Left ventricle myocardium superior (tissue), 1 donor: ENCODE measurements around the gene ZNF521. TPM values are rescaled to one million over a fixed set of nuclear protein-coding genes. Genes with fewer than 3 reads are reported as not detected.

ENCODE experiments used
- ATAC-seq: fragments of 200-7000 bp; cut with Tn5 transposase; one replicate; pipeline ENCODE4 v1.9.1; 2020; ENCODE audit warnings: mild to moderate bottlenecking, moderate library complexity
- DNase-seq: peaks from one replicate; pipeline ENCODE4 v3.0.0-alpha.2; 2020
- intact Hi-C: fragments of 100-400 bp; cut with micrococcal nuclease; formaldehyde crosslinking; loops from one replicate; pipeline ENCODE4 v1.11.0; 2022
- long read RNA-seq: library from polyadenylated mRNA; unstranded; transcript quantifications from one replicate; pipeline ENCODE4 v2.0.0, GENCODE V29; 2021
- total RNA-seq: library from RNA; stranded (reverse); fragmentation: NEBNext Ultra II Directional; extraction: Animal tissue kit (Norgen Biotek cat#: 25700); gene quantifications from one replicate; pipeline ENCODE4 v1.2.1, GENCODE V29; 2021
- donor health status: DM: no; HTN: yes; CAD: no; lungs with severe emphysema.

ZNF521 gene
- total RNA-seq = 28.8 TPM
- long read RNA-seq, full-length matches to known transcripts = 1 of 19 reads
- long read RNA-seq, partial matches to known transcripts = 13 of 19 reads
- long read RNA-seq, other reads (novel, unspliced or antisense) = 5 of 19 reads

DNA sequence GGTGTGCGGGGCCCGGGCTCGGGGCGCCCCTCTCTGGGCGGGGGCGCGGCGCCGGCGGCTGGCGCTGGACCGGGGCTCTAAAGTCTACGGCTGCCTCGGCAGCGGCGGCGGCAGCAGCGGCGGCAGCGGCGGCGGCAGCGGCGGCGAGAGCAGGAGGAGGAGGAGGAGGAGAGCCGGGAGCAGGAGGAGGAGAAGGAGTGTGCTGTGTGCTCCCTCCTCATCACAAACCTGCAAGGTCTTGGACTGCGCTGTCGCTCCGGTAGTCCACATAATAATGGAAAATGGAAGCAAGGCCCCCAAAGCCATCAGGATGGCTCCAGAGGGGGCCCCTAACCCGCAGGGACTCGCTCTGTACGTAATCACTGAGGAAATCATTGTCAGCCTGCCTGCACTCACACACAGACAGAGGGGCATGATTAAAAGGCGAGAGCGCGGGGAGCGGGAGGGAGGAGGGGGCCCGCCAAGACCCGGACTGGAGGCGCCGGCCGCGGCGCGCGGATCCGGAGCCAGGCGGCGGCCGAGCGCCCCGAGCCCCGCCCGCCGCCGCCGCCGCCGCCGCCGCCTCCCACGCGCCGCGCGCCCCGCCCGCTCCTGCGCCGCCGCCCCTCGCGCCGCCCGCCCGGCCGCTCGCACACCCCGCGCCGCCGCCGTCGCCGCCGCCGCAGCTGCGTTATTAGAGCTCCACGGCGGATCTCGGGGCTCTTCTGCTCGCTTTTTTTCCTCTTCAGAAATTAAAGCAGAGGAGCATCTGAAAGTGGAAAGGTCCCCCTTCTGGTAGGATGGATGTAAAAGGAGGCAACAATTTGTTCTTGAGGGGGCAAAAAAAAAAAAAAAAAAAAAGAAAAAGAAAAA lies at the start of gene ZNF521:
ZNF521 (minus strand) TSS at position 390 of the 852 bp plus-strand sequence. CDS start 1,220 bp downstream, outside the sequence.
- ATAC-seq (peak; percentile 84), DNase-seq (peak; percentile 91)
- intact Hi-C loops = loop anchor here (5.0 to 10.0 kb wide), 2 partner anchors 115 to 467 kb away; no protein-coding TSS in a partner anchor

DNA sequence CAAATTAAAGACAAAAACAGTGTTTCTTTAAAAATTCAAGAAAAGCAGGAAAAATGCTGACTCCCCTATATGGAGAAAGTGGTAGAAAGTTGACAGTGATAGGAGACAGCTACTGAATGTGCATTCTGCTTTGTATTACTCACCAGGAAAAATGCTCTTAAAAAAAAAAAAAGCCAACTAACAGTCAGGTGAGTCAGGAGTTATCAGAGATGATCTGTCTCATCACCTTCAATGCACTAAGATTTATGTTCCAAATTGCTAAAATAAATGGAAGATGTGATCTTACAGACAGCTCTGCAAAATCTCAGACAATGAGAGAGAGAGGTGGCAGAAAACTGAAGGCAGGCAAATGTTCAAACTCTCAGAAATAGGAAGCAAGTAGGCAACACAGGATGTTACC lies 47.6 kb upstream of the ZNF521 start:
- DNase-seq = no peak
- intact Hi-C loops = no loop called here
- ATAC-seq = no peak

DNA sequence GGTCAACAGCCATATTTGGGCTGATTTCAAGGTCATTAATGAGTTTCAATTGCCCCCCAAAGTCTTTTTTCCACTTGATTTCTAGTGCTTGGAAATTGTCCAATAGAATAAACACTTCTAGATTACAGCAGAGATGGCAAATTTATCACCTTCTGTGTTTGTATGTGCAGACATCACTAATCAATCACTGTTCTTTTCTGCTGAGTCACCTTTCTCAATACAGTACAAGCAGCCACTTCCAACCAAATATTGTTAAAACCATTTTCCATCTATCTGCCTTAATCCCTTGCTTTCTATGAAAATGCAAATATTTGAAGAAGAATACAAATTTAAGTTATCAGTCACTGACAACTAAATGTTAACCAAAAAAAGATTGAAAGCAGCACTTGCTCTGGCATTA lies 40.2 kb upstream of the ZNF521 start:
- intact Hi-C loops = no loop called here
- DNase-seq (no peak), ATAC-seq (no peak)

DNA sequence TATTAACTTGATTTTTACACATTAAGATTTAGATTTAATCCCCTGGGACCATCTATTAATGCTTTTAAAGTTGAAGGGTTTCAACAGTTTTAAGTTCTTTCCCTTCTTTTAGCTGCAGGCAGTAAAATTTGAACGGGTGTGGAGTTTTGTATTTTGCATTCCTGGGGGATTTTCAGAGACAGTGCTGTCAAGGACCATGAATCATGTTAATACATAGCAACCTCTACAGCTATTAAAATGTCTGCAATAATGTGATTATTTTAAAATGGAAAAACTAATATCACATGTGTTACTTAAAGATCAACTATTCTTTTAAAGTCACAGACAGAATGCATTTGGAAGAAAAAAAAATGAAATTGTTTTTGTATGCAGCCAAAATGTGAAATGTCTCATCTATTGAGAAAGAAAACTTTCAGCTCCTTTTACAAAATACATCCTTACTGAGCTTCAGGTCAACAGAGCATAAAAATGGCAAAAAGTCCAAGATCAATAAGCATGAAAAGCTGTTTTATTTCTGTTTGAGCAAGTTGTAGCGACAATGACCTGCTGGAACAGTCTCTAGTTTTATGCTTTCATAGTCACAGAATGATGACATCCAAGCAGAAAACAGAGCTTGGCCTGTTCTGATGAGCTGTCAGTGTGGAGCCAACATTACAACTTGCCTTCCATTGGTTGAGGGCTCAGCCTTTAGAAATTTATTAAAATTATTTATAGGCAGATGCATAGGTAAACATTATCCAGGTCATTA lies 21.6 kb upstream of the ZNF521 start:
- intact Hi-C loops = no loop called here
- ATAC-seq = no peak
- DNase-seq = no peak

DNA sequence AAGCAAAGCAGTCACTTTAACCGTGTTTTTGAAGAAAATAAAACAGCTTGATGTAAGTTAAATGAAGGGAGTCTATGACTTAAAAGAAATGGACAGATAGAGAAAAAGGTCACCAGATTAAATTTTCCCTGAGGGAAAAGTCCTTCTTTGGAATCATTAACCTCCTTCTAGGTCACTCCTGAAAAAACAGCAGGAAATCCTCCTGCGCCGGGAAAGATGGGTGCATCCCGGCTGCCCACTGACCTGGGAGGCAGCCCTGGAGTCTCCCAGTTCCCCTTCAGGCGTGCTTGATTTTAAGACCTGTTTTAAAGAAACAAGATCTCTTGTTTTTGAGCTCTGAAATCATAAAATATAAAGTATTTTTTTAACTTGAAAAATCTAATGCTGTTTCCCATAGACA lies 18.4 kb upstream of the ZNF521 start:
- no peak for DNase-seq
- intact Hi-C loops = no loop called here
- no peak for ATAC-seq

DNA sequence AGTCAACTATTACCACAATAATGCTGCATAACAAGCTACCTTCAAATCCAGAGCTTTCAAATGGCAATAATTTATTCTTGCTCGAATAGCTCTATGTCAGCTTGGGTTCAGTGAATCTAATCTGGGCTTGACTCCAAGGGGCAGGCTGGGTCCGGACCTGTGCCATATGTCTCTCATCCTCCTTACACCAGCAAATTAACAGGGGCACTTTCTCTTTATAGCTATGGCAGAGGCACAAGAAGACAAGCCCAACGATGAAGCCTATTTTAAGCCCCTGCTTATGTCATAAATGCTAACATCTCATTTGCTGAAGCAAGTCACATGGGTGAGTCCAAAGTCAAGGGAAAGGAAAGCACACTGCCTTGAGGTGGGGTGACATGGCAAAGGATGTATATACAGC lies 13.3 kb upstream of the ZNF521 start:
- ATAC-seq = peak; percentile 32
- intact Hi-C loops = no loop called here
- no peak for DNase-seq

DNA sequence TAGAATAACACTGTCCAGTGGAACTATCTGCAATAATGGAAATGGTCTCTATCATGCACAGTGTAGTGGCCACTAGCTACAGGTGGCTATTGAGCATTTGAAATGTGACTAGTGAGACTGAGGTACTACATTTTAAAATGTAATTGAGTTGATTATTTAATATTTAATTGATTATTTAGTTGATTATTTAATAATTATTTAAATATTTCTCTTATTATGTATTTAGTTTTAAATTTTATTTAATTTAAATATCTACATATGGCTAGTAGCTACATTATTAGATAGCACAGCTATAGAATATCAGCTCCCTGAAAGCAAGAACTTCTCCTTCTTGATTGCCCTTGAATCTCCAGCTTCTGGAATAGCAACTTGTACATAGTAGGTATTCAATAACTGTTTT lies 12.8 kb upstream of the ZNF521 start:
- intact Hi-C loops = no loop called here
- ATAC-seq = no peak
- DNase-seq = no peak

DNA sequence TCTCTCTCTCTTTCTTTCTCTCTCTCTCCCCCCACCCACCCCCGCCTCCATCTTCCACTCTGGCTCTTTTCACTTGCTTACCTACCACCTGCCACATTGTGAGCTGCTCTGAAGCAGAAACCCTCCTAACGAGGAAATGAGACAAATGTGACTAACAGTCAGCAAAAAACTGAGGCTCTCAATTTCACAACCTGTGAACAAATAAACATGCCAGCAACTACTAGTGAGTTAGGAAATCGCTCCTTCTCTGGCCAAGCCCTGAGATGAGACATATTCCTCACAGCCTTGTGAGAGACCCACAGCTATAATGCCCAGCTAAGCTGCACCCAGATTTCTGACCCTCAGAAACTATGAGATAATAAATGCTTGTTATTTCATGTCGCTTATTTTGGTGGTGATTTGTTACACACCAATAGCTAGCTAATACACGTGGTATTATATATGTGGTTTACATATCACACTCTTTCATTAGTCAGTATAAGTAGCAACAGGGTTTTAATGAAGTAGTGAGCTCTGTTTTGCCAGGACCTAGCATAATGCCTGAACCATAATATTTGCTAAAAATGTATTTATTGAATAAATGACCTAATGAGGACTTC lies 8.4 kb upstream of the ZNF521 start:
- no peak for ATAC-seq
- intact Hi-C loops = no loop called here
- DNase-seq = no peak

DNA sequence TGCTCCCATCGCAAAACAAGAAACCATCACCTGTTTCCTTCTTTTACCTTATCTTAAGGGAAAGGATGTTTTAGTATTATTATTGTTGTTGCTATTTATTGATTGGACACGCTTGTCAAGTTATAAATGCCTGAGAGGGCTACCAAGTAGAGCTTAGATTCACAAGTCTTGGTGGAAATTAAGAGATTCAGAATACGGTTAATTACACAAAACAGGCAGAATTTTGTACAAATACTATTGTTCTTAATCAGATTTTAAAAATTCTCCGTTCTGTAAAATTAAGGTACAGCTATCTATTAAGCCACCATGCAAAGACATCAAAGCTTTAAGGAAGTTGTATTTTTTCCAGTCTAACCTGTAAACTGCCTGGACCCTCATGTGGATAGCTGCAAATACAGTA lies 1.1 kb upstream of the ZNF521 start:
- no peak for DNase-seq
- no peak for ATAC-seq
- intact Hi-C loops = loop anchor here (5.0 to 10.0 kb wide), 2 partner anchors 116 to 468 kb away; no protein-coding TSS in a partner anchor

DNA sequence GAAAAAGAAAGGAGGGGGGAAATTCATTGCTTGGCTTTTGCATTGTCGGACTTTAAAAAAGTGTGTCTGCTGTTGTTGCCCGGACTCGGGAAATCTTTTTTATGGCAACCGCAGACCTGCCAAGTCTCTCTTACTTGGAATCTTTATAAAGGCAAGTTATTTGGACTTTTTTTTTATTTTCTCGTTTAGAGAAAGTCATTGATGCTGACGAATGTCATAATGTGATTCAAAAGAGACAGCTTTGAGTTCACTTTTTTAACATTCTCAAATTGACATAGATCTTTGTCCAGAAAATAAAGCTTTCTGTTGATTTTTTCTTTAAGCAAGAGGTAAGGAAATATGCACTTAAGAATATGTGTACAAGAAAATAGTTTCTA lies 651 bp upstream of the ZNF521 start:
- no peak for DNase-seq
- intact Hi-C loops = loop anchor here (5.0 to 10.0 kb wide), 2 partner anchors 115 to 468 kb away; no protein-coding TSS in a partner anchor

DNA sequence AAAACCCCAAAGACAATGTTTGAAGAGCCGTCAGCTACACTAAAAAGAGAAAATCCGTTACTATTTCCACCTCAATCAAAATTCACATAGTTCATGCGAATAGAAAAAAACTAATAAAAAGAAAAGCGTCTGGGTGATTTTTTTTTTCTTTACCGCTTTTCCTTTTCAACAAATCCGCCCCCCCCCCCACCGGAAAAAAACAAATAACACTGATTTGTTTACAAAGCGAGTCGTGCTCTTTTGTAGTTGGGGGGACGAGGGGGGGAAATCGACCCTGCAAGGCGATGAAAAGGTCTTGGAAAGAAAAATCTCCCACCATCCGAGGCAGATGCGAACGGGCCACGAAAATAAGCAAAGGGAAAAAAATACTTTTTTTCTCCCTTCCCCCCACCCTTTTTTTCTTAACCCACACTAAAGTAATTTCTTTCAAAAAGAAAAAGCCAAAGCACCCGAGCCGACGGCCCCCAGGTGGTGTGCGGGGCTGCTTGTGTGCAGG lies 638 bp downstream of the ZNF521 start:
- intact Hi-C loops = loop anchor here (5.0 to 10.0 kb wide), 2 partner anchors 114 to 467 kb away; no protein-coding TSS in a partner anchor
- DNase-seq (no peak), ATAC-seq (no peak)

More for the DNA sequence above, 651 bp upstream of the ZNF521 start:
- no peak for ATAC-seq

DNA sequence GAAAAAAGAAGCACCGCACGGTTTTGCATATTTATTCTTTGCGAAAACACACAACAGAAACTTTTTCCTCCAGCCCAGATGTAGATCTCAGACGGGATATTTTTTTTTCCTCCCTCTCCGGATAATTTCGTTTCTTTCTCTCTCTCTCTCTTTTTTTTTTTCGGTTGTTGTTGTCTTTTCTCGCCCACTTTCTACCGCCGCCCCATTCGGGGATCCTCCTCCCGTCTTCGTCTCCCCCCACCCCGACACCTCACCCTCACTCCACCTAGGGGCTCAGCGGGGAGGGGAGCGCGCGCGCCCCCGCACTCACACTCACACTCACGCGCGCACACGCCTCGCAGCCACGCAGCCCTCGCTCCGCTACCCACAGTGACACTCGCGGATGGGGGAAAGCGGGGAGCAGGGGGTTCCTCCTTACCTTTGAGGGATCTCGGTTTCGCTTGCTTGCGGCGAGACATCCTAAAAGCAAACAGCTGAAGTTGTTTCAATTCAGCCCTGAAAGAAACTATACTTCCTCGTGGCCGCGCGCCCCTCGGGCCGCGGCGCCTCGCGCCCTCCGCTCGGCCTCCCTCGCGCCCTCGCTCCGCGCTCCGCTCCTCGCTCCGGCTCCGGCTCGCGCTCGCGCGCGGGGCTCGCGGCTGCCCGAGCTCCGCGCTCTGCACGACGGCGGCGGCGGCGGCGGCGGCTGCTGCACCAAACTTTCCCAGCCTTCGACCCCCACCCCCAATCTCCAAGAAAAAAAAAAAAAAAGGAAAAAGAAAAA lies 1.3 kb downstream of the ZNF521 start:
- DNase-seq (peak; percentile 76), ATAC-seq (peak; percentile 67)
- intact Hi-C loops = loop anchor here (5.0 to 10.0 kb wide), 2 partner anchors 113 to 466 kb away; no protein-coding TSS in a partner anchor

DNA sequence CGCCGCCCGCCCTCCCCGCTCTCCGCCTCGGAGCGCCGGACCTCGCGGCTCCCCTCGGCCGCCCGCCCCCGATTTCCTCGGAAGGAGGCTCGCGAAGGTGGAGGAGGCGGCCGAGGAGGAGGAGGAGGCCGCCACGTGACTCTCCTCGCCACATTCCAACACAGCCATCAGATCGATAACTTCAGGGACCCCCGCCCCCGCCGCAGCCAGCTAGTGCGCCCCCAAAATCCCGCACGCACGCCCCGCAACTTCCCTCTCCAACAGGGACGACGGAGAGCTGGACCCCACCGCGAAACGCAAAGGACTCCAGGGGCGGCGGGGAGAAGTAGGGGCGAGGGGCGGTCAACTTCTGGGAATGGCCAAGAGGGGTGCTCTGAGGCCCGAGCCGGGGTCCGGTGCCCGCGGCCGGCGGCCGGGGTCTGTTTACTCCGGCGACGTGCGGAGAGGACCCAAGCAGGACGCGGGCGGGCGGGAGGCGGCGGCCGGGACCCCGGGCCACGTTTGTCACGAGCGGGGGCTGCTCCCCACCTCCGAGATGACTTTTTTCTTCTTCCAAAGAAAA lies 2.0 kb downstream of the ZNF521 start:
- peak; percentile 58 for DNase-seq
- intact Hi-C loops = loop anchor here (5.0 to 10.0 kb wide), 3 partner anchors 55 to 465 kb away; no protein-coding TSS in a partner anchor
- ATAC-seq = peak; percentile 6

DNA sequence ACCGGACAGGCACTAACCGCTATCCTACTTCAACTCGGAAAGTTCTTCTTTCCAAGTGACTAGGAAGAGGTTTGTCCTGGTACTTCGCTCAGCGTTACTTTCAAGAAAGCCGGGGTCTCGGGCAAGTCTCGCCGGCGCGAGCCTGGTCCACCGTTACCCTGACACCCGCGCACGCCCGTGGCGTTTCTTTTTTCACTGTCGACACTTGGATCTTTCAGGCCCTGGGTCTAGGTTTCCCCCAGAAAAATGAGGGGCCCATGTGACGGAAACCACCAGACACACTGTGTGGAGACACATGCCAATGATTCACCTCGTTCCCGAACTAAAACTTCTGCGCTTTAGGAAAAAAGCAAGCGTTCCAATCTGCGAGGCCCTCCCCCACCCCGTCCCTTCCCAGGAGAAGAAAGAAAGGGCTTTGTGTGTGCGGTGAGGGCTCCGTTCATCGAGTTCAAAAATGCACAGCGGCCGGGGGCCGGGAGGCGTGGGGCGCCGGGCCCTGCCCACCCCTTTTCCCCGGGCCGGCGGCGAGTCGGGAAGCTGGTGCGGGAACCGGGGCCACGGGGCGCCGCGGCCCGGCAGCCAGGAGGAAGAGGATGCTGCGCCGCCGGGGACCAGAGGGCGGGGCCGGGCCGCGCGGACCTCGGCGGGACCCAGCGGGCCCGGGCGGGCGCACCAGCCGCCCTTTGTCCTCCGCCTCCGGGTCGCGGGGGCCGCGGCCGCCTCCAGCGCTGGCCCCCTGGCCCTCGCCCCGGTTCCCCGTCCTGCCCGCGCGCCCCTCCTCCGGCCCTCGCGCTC lies 2.6 kb downstream of the ZNF521 start:
- ATAC-seq = peak; percentile 51
- intact Hi-C loops = loop anchor here (10.0 kb wide), 1 partner anchor 55 kb away; no protein-coding TSS in a partner anchor
- DNase-seq = peak; percentile 72

DNA sequence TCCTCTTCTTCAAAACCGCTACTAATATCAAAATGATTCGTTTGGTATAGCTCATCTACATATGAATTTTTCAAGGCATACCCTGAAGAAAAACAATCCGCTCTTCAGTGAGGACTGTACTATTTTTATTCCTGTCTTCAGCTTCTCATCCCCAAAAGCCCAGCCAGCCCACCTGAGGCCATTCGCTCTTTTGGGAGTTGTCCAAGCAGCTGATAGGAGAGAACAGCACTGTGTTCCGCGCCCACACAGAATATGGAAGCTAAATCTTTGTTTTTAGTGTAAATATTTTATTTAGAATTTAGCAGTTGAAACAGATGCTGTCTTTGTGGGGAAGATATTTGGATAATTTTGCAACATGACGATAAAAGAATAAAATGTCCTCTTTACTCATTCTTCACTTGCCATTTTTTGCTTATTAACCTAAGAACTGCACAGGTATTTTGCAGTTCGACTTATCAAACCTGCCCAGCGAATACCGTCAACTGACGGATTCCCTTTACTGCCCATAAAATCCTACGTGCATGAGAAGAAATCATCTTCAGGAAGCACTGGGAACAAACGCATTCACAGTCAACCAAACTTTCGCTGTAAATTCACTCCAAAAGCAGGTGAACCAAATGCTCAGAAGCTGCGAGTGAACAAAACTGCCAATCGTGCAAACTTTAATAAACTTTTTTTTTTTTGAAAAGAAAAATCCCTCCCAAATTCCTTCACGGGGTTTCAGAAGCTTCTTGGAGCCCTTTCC lies 3.4 kb downstream of the ZNF521 start:
- intact Hi-C loops = loop anchor here (10.0 kb wide), 1 partner anchor 54 kb away; no protein-coding TSS in a partner anchor
- no peak for DNase-seq
- ATAC-seq = no peak

DNA sequence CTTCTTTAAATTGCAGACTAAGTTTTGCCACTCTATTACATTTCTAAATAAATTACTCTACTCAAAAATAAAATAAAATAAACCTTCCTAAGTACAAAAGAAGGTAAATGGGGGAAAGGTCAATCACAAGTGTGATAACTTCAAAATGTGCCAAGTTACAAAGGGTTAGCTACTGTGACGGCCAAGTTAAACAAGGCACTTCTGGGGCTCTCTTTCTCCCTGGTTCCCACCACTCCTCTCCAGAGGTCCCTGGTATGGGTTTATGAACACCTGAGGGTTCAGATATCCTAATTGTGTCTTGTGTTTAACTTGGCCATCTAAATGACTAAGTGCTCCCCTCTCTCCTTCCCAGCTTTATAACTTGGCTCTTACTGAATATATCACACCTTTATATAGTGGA lies 5.4 kb downstream of the ZNF521 start:
- DNase-seq = no peak
- ATAC-seq = peak; percentile 22
- intact Hi-C loops = loop anchor here (10.0 kb wide), 1 partner anchor 52 kb away; no protein-coding TSS in a partner anchor
